ENCODE data around the gene CYP2D6.

GRCh38 chr22:42080287-42080686 is 50.3 kb downstream of the CYP2D6 start:
- no peak for TF ChIP-seq CTCF (IDR thresholded peaks at IDR 0.05; ENCODE audit: insufficient read depth, low read depth, low read length)
- TF ChIP-seq EZH2 (IDR thresholded peaks at IDR 0.05; ENCODE audit: insufficient read depth, low read length), result no peak

All from astrocyte (in vitro differentiated cells and primary cell).